ENCODE results near the gene OGFOD2.
"Not testable (repeated sequence)": the region's sequence is repeated elsewhere in the genome, so short reads cannot be mapped to it uniquely, and the experiment has no call there.

The OGFOD2 gene

DNA sequence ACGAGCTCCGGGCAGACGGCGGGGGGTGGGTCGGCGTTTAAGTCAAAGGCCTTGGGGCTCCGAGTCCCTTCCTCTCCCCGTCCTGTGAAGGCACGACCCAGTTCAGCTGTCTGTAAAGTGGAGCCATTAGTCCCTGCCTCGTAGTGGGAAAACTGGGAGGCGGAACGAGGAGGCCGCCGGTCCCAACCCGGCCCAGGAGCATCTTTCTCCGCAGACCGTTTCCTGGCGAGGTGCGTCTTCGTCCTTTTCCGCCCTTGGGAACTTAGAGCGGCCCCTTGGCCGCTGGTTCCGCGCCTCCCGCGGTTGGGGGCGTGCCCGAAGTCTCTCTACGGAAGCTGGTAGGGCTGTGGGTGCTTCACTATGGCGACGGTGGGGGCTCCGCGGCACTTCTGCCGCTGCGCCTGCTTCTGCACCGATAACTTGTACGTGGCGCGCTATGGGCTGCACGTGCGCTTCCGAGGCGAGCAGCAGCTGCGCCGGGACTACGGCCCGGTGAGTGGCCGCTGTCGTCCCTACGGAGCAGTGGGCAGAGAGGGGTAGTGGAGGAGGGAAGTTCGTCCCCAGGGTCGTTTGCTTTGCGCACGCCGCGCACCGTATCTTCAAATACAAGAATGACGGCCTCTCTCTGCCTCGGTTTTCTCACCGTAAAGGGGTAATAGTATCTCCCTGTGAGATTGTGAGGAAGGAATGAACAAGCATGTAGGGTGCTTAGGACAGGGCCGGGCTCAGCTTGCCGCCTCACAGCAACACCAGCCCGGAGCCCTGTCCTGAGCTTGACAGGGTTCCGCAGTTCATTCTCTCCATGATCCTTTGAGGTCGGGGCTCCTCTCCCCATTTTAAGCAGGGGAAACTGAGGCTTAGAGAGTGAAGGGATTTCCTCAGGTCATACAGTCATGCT lies at the start of gene OGFOD2:
OGFOD2 (plus strand) TSS at position 353 of the 898 bp plus-strand sequence; CDS start at position 361, 8 bp downstream.
- peak; percentile 98 for DNase-seq

DNA sequence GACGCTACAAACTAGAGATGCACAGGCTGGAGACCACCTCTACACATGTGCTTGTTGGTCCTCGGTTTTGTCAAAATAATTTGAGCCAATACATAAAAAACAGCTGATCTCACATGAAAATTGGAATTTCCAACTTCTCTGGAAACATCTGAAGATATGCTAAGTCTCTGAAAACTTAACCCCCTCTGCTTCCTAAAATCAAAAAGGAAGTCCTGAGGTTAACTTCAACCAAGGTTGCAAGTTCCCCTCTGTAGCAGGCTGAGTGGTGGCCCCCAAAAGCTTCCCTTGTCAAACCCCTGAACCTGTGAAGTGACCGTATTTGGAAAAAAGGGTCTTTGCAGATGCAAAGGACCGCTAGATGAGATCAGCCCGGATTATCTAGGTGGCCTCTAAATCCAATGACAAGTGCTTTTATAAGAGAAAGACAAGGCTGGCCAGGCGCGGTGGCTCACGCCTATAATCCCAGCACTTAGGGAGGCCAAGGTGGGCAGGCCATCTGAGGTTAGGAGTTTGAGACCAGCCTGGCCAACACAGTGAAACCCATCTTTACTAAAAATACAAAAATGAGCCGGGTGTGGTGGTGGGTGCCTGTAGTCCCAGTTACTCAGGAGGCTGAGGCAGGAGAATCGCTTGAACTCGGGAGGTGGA lies 47.2 kb upstream of the OGFOD2 start:
- DNase-seq = no peak

DNA sequence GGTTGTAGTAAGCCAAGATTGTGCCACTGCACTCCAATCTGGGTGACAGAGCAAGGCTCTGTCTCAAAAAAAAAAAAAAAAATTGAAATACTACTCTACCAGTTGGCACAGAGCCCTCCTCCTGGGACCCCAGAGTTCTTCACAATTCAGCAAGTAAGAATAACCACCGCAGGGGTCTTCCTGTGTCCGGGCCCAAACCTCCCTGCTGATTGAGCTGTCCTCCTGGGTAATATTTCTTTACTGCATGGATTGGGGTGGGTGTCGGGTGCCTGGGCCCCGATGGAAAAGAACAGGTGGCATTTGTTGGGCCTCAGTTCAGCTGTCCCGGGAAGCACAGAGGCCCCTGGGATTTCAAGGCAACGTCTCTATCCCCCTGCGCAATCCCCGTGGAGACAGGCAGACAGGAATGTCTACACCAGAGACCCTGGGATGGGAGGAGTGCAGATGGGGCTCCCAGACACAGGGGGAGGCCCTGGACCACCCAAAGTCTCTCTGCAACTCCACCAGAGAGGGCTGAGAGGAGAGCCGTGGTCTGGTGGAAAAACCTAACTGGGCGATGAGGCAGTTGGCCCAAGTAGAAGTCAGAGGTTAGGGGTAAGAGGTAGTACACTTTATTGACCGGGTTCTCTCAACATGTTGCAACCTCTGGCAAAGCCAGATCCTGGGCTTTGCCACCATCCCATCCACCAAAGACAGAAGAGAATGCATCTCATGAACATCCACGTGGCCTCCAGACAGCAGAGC lies 46.5 kb upstream of the OGFOD2 start:
- peak; percentile 55 for DNase-seq

DNA sequence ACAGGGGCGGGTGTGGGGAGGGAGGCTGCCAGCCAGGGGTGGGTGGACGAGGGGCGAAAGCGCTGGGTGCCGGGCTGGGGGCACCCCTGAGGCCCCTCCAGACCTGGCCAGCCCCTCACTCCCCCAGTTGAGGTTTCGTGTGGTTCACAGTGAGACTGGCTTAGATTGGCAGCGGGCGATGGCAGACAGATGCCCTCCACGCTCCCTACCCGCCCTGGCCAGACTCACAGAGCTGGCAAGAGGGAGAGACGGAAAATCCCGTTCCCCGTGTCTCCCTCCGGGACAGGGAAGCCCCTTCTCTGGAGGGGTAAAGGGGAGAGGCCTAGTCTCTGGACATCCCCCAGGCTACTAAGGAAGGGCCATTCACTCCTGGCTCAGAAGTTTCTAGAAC lies 45.9 kb upstream of the OGFOD2 start:
- DNase-seq = no peak

DNA sequence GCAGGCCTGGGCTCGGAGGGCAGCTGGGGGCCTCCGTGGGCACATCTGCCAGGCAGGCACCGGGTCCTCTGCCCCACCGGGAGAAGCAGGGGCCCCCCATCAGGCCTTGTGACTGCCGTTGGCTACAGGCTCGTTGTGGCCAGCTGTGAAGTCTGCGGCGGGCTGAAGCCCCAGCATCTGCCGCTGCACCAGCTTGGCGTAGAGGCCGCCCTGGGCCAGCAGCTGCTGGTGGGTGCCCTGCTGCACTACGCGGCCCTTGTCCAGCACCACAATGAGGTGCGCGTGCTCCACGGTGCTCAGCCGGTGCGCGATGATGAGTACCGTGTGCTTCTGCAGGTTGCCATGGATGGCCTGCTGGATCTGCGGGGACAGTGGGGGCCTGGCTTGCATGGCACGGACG lies 45.2 kb upstream of the OGFOD2 start:
- no peak for DNase-seq

DNA sequence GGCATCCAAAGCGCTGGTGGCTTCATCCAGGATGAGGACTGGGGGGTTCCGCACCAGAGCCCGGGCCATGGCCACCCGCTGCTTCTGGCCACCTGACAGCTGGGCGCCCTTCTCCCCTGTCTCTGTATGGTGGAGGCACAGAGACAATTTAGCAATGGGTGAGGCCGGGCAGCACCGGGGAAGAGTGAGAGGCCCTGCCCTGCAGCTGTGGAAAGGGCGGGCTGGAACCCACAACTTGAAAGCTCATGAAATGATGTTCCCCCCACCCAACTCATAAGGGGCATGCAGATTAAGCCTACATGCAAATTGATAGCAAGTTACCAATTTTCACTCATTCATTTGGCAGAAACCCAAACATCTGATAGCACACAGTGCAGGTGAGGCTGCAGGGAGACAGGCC lies 42.8 kb upstream of the OGFOD2 start:
- no peak for DNase-seq

DNA sequence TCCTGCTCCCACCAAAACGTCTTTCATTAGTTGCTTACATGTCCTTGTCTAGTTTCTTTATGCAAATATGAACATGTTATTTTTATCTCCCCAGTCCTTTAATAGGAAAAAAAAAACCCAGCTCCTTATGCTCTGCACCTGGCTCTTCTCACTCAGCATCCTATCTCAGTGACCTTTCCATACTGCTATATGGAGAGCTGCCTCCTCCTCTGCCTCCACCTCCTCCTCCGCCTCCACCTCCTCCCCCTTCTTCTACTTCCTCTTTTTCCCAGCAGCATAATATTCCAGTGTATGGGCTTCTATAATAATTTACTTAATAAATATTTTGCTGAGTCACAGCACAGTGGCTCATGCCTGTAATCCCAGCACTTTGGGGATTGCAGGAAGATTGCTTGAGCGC lies 40.3 kb upstream of the OGFOD2 start:
- DNase-seq = no peak

DNA sequence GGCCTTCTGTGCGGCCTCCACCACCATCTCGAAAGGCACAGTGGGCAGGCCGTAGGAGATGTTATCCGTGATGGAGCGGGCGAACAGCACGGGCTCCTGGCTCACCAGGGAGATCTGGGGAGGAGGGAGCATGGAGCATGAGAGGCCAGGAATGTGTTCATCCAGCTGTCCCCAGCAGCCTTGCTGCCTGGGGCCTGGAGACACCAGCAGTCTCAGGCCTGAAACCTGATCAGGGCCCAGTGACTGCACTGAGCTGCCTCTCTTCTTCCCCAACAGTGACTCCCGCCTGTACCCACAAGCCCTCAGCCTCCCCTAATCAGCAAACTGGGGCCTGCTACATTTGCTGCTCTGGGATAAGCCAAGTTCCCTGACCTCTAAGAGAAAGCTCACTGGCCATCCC lies 39.7 kb upstream of the OGFOD2 start:
- DNase-seq = no peak

DNA sequence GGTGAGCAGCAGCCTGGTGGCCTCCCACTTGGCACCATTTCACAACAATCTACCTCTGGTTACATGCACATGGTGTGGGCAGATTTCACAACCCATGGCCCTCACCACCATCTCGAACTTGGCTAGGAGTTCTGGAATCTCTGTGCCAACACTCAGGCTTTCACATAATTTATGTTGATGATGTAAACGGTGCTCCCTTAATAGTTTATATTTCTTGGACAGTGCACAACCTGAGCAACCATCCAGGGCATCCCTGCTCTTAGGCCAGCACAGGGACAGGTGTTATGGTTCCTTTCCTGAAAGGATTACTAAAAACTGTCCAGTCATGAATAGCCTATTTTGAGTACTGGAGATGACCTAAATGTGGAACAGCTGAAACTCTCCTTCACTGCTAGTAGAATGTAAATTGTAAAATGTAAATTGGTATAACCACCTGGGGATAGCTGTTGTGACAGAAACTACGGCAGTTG lies 37.4 kb upstream of the OGFOD2 start:
- DNase-seq = no peak

DNA sequence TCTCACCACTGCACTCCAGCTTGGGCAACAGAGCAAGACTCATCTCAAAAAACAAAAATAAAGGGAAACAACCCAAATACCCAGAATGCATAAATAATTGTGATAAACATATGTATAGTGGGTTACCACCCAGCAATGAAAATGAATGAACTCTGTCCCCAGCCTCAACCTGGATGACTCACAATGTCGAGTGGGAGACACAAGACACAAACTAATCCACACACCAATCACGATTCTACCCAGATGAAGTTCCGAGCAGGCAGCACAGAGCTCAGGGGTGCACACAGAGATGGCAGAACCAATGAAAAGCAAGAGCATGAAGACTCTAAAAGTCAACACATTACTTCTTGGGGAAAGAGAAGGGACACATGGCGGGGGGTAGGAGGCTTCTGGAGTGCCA lies 35.9 kb upstream of the OGFOD2 start:
- no peak for DNase-seq

DNA sequence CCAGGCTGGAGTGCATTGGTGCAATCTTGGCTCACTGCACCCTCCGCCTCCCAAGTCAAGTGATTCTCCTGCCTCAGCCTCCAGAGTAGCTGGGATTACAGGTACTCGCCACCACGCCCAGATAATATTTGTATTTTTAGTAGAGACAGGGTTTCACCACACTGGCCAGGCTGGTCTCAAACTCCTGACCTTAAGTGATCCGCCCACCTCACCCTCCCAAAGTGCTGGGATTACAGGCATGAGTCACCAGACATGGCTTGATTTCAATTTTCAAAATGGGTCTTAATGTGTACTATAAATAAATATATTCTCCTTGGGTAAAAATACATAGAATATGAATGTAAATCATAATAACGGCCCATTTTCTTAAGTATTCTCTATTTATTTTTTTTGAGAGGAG lies 33.7 kb upstream of the OGFOD2 start:
- not testable (repeated sequence) for DNase-seq

DNA sequence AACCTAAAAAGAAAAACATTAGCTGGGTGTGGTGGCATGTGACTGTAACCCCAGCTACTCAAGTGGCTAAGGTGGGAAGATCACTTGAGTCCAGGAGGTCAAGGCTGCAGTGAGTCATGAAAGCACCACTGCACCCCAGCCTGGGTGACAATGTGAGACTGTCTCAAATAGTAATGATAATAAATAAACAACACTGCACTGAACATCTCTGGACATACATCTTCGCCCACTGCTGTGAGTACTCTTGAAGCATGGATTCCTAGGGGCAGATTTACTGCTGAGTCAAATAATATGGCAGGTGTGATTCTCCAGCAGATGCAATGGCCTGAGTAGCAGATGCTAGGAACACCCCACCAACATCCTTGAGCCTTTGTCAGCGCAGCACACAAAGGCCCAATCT lies 32.4 kb upstream of the OGFOD2 start:
- DNase-seq = peak; percentile 57

DNA sequence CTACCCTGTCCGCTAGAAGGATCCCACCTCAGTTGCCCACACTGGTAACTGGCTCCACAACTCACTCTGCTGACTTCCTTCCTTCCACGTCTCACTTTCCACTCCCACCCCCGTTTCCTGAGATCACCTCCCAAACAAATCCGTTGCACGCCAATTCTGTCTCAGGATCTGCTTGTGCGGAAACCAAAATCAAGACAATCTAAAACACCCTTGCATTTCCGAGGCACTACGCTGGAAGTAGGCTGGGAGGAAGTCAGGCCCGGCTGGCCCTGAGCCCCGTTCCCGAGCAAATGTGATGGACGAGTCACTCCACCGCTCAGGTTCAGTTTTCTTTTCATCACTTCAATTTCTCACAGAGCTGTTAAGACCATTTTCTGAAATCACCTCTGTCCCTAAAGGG lies 31.8 kb upstream of the OGFOD2 start:
- DNase-seq = no peak

DNA sequence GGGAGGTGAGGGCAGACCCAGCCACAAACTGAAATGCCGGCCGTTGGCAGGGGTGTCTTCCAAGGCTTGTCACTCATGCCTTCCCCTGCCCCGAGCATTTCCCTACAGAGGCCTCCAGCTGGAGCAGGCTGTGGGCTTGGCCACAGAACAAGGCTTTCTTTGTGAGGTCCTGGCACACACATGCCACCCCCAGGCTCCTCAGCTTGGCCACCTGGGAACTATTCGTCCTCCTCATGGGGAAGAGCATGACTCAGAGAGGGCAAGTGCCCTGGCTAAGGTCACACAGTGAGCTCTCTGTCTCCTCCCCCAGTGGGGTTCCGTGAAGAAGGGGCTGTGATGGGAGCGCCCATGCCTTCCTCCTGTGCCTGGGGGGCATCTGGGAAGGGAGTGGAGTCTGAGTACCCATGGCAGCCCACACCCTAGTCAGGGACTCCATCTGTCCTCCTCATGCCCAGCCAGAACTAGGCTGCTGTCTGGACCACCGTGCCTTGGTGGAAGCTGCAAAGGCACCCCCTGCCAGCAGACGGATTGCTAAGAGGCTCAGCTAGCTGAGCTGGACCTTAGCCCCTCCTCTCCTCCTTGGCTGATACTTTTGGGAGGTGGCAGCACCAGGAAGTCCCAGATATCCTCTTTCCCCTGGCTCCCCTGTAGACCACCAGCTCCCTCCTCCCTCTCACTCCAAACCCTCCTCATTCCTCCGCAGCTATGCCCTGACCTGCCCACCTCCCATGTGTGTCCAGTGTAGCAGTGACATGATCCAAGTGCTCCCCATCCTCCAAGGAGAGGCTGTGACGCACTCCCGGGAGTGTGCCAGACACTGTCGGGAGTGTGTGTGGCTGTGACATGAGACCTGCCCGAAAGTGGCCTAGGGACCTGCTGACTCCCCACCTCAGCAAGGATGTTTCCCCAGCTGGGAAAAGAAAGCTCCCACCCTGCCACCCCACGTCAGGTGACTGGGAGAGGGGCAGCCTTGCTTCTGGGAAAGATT lies 30.1 kb upstream of the OGFOD2 start:
- peak; percentile 41 for DNase-seq

DNA sequence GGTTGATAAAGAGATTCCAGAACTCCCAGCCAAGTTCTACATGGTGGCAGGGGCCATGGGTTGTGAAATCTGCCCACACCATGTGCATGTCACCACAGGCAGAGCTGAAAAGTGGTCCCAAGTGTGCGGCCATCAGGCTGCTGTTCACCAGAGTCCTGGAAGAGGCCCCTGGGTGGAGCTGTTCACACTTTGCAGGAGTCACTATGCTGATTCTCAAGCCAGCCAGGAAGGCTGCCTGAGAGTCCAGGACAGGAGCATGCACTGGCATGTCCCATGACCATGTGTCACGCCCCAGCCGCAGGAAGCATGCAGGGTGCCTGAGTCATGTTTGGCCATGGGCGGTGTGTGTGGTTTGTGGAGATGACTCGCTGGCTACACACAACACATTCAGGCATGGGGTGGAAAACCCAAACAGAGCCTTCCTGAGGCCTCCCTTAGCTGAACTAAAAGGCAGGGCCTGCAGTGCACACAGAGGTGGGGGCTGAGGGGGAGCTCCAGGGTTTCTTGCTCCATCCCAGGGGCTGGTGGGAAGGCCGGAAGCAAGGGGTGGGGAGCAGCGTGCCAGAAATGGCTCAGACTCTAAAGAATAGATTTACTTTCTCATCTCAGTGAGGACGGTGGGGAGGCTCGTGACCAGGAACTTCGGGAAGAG lies 28.2 kb upstream of the OGFOD2 start:
- peak; percentile 73 for DNase-seq

DNA sequence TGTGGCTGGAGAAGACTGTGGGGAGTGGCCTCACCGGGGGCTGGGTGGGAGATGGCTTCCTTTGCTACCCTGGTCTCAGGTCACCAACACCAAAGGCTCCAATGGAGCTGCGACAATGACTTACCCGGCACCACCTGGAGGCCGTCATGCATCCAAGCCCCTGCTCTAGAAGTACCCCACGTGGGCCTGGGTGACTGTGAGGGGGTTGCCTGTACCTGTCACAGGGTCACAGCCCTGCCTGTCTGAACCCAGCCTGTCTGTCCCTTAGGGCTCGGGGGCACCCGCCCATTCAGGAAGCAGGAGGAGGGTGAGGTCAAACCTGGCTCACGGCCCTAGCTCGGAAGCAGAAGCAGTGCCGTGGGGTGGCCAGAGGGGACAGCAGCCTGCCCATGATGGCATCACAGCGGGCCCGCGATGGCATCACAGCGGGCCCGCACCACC lies 27.7 kb upstream of the OGFOD2 start:
- no peak for DNase-seq

DNA sequence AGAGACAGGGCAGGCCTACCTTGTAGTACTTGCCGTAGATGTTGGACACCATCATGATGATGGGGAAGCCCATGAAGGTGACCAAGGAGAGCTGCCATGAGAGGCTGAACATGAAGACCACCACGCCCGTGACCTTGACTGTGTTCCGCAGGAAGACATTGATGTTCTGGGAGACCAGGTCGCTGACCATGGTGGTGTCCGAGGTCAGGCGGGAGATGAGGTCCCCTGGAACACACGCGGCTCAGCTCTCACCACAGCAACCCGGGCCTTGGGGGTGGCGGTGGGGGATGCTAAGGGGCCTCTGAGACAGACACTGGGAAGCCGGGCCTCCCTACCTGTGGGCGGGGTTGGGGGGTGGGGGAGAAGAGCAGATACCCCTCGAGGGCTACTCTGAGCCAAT lies 26.4 kb upstream of the OGFOD2 start:
- no peak for DNase-seq

DNA sequence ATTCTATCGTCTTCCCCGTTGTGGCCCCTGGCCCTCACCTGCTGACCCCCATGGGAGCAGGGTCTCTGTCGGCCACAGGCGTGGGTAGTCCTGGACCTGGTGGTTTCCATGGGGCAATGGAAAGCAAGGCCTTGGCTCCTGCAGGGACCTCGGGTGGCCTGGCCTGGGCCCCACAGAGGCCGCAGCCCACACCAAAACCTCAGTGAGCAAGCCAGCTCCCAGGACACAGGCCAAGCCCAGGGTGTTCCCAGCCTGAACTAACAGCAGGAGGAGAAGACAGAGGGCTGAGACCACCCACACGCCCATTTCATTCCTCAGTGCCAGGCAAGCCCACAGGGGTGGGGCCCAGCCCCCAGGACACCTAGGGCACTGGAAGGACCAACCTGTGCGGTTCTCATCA lies 25.6 kb upstream of the OGFOD2 start:
- no peak for DNase-seq

DNA sequence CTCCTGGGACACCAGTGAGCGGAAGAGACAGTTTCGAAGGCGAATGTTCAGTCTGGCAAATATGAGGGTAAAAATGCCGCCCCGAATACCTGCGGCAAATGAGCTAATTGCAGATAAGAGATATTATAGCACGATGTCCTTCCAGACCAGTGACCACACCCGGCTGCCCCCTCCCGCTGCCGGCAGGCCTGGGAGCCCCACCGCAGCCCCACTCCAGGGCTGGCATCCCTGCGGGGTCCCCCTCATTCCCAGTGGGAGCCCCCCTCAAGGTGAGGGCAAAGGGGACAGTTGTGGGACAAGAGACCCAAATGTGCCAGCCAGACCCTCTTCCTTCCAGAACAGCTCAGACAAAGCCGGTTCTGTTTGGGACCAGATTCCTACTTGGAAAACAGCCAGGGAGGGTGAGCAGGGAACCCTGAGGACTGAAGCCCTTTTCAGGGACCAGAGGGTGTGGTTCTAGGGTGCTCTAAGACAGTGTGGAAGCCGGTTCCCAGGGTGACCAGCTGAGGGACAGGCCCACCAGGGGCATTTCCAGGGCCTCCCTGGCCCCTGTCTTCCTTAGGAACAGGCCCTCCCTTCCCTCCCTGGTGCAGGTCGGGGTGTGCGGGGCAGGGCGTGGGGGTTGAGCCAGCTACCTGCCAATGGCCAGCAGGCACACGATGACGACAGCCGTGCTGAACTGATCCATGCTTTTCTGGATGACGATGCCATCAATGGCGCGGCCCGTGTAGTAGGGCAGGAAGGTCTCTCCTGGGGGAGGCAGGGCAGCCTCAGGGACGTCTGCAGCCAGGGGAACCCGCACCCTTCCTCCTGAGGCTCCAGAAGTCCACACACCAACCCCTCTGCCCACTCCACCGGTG lies 25.0 kb upstream of the OGFOD2 start:
- DNase-seq = no peak

DNA sequence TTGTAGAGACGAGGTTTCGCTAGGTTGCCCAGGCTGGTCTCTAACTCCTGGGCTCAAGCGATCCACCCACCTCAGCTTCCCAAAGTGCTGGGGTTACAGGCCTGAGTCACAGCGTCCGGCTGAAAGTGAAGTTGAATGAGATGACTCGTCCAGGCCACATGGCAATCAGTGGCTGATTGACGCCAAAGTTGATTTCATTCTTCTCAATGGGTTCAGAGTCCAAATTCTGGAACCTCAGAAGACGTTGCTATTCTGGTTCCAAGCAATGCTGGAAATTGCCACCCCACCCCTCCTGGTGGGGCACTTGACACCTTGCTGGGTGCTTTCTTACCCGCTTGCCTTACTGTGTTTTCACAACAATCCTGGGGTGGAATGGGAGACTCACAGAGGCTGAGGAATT lies 23.6 kb upstream of the OGFOD2 start:
- no peak for DNase-seq

All from NCI-H69 (cell line).